Stimulated activated CD4-positive, alpha-beta T cell treated with anti-CD3 and anti-CD28 coated beads, Interleukin-12 subunit alpha, Interleukin-12 subunit beta, amount 100 ng/mL, for 48 hours (primary cell): ENCODE data around the gene ARL15.
"Not testable (repeated sequence)": the region's sequence is repeated elsewhere in the genome, so short reads cannot be mapped to it uniquely, and the experiment has no call there.

Experiments
- DNase-seq, 3 donors: peaks; one replicate each; pipeline ENCODE4 v3.0.0-alpha.2; 2020; ENCODE audit warnings: low read depth in 2 of 3, low spot score in 1 of 3

The ARL15 gene

GRCh38 chr5:53871775-53872174 lies 438.6 kb downstream of the ARL15 start:
- DNase-seq, result no peak

- no peak for DNase-seq
Measured at GRCh38 chr5:53871050-53871449, 439.3 kb downstream of the ARL15 start.

- DNase-seq, result no peak
Measured at GRCh38 chr5:53858700-53859456, 451.5 kb downstream of the ARL15 start.

GRCh38 chr5:53856506-53856905 lies 453.9 kb downstream of the ARL15 start:
- no peak for DNase-seq

GRCh38 chr5:53836851-53837430 lies 473.4 kb downstream of the ARL15 start:
- not testable (repeated sequence) for DNase-seq

GRCh38 chr5:53834500-53834899 lies 475.9 kb downstream of the ARL15 start:
- no peak for DNase-seq
